ENCODE results near the gene SLC6A20.

DNA sequence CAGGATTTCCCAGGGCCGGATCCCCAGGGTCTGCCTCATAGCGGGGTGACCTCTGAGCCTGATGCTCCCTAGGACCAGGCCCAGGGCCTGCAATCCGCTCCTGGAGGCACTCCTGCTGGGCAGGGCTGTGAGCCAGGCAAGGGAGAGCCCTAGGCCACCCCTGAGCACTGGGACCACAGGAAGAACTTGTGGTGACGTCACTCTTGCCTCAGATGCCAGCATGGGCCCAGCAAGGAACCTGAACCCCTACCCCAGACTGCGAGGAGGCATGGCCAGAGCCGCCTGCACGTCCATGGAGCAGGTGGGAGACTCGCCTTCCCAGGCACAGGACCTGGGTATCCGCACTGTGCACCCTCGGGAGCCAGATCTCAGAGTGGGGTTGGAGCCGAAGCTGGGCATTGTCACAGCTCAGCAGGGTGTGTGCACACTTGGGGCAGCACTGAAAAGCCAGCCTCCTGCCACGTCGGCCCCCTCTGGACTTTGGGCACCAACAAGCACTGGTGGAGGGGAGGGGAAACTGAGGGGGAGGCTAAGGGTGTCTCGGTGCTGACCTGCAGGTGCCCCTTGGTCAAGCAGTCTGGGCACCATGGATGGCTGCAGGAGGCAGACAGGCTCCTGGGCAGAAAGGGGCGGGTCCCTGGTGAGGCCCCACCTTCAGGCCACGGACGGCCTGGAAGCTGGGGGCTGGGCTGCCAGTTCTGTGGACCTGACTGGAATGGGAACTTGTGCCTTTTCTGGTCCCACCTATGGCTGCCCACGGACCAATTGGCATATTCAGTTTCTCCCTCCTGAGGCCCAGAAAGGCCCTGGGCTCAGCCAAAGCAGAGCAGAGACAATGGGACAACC is 49.3 kb downstream of the SLC6A20 start:
- TF ChIP-seq CTCF (IDR thresholded peaks at IDR 0.05; ENCODE audit: low read depth, low read length): no peak
- TF ChIP-seq MYC (IDR thresholded peaks at IDR 0.05; ENCODE audit: low read depth, low read length): no peak
- TF ChIP-seq, protein P1, sequence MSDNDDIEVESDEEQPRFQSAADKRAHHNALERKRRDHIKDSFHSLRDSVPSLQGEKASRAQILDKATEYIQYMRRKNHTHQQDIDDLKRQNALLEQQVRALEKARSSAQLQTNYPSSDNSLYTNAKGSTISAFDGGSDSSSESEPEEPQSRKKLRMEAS (IDR thresholded peaks at IDR 0.05; ENCODE audit: low read depth, low read length): no peak
- no peak for TF ChIP-seq POLR2A (IDR thresholded peaks at IDR 0.05; ENCODE audit: extremely low read depth, insufficient read length)

Measured in NB4 (cell line).